GM23338 (cell line): ENCODE data around the gene FAM222A. TPM values are rescaled to one million over a fixed set of nuclear protein-coding genes. Genes with fewer than 3 reads are reported as not detected.

Source experiments
- ATAC-seq: fragments of 200-7000 bp; cut with Tn5 transposase; 3 replicates; pipeline ENCODE4 v1.9.1; 2020
- DNase-seq: peaks from one replicate; pipeline ENCODE4 v3.0.0-alpha.2; 2015; ENCODE audit warnings: low spot score
- H2AFZ ChIP-seq: fragments of 200-600 bp; sonication (generic); 2 replicates; pipeline ENCODE4 v1.8.0; 2016; ENCODE audit warnings: antibody characterized with exemption, mild to moderate bottlenecking, moderate library complexity
- H3F3A ChIP-seq: fragments of 200-600 bp; sonication (generic); replicated peaks from 2 replicates; pipeline ENCODE4 v1.8.0; 2017; ENCODE audit warnings: antibody characterized with exemption, mixed run types, low read depth
- H3K27ac ChIP-seq: fragments of 200-600 bp; sonication (generic); 2 replicates; pipeline ENCODE4 v1.6.1; 2016; ENCODE audit warnings: low read depth
- H3K27me3 ChIP-seq: fragments of 200-600 bp; sonication (generic); 2 replicates; pipeline ENCODE4 v1.8.0; 2016; ENCODE audit warnings: mild to moderate bottlenecking, mixed run types, moderate library complexity; ENCODE audit not compliant: insufficient read depth
- H3K36me3 ChIP-seq: fragments of 200-600 bp; sonication (generic); 2 replicates; pipeline ENCODE4 v1.8.0; 2016; ENCODE audit warnings: mild to moderate bottlenecking; ENCODE audit not compliant: insufficient read depth
- H3K4me1 ChIP-seq: fragments of 200-600 bp; sonication (generic); 2 replicates; pipeline ENCODE4 v1.8.0; 2016; ENCODE audit warnings: mild to moderate bottlenecking, moderate library complexity; ENCODE audit not compliant: insufficient read depth
- H3K4me2 ChIP-seq: fragments of 200-600 bp; sonication (generic); 2 replicates; pipeline ENCODE4 v1.7.1; 2017; ENCODE audit warnings: mixed run types
- H3K4me3 ChIP-seq: fragments of 200-600 bp; sonication (generic); 2 replicates; pipeline ENCODE4 v1.6.1; 2016; ENCODE audit warnings: mixed run types
- H3K79me2 ChIP-seq: fragments of 200-600 bp; sonication (generic); replicated peaks from 2 replicates; pipeline ENCODE4 v1.8.0; 2017; ENCODE audit warnings: mild to moderate bottlenecking; ENCODE audit not compliant: insufficient read depth
- H3K9me2 ChIP-seq: fragments of 200-600 bp; sonication (generic); 2 replicates; pipeline ENCODE4 v1.8.0; 2017; ENCODE audit not compliant: insufficient read depth
- H4K20me1 ChIP-seq: fragments of 200-600 bp; sonication (generic); replicated peaks from 2 replicates; pipeline ENCODE4 v1.8.0; 2017; ENCODE audit warnings: mild to moderate bottlenecking; ENCODE audit not compliant: insufficient read depth
- H3K27ac Mint-ChIP-seq: 2 replicates; pipeline ENCODE4 v1.8.0; 2020; ENCODE audit warnings: inconsistent platforms, mild to moderate bottlenecking, moderate library complexity, mixed read lengths
- H3K27me3 Mint-ChIP-seq: 3 replicates; pipeline ENCODE4 v1.8.0; 2022; ENCODE audit warnings: low read depth, mild to moderate bottlenecking, moderate library complexity, mixed read lengths, inconsistent platforms; ENCODE audit not compliant: insufficient read depth, poor library complexity
- H3K36me3 Mint-ChIP-seq: 3 replicates; pipeline ENCODE4 v1.8.0; 2021; ENCODE audit warnings: low read depth, mild to moderate bottlenecking, inconsistent platforms, moderate library complexity, mixed read lengths
- H3K4me1 Mint-ChIP-seq: 3 replicates; pipeline ENCODE4 v1.8.0; 2020; ENCODE audit warnings: mild to moderate bottlenecking, inconsistent platforms, mixed read lengths
- H3K4me3 Mint-ChIP-seq: 3 replicates; pipeline ENCODE4 v1.8.0; 2021; ENCODE audit warnings: moderate library complexity, mild to moderate bottlenecking, inconsistent platforms, mixed read lengths
- H3K9me3 Mint-ChIP-seq: 3 replicates; pipeline ENCODE4 v1.8.0; 2020; ENCODE audit warnings: moderate library complexity, mild to moderate bottlenecking, inconsistent platforms, mixed read lengths
- CREB1 ChIP-seq: fragments of 250-450 bp; sonication (Bioruptor Pico); IDR thresholded peaks from 2 replicates; pipeline ENCODE4 v1.5.0; 2020; ENCODE audit warnings: low read depth, mild to moderate bottlenecking, moderate library complexity
- EZH2 ChIP-seq: fragments of 200-600 bp; sonication (generic); IDR thresholded peaks from one replicate; pipeline ENCODE4 v1.8.0; 2017; ENCODE audit warnings: antibody characterized with exemption, mild to moderate bottlenecking, low read depth; ENCODE audit not compliant: unreplicated experiment
- EZH2phosphoT487 ChIP-seq: fragments of 200-600 bp; sonication (generic); IDR thresholded peaks from one replicate; pipeline ENCODE4 v1.8.1; 2018; ENCODE audit warnings: antibody characterized with exemption; ENCODE audit not compliant: unreplicated experiment
- JUNB ChIP-seq: IDR thresholded peaks from one replicate; pipeline ENCODE4 v1.6.1; 2016; ENCODE audit warnings: antibody characterized with exemption; ENCODE audit not compliant: unreplicated experiment
- NANOG ChIP-seq: IDR thresholded peaks from 2 replicates; pipeline ENCODE4 v1.6.1; 2016; ENCODE audit warnings: antibody characterized with exemption, borderline replicate concordance
- POLR2AphosphoS5 ChIP-seq: IDR thresholded peaks from 2 replicates; pipeline ENCODE4 v1.6.1; 2016; ENCODE audit warnings: antibody characterized with exemption, low read depth
- STAT1 ChIP-seq: IDR thresholded peaks from one replicate; pipeline ENCODE4 v1.6.1; 2016; ENCODE audit warnings: antibody characterized with exemption; ENCODE audit not compliant: unreplicated experiment
- ZNF114 ChIP-seq: fragments of 250-450 bp; sonication (Bioruptor Pico); IDR thresholded peaks from 2 replicates; pipeline ENCODE4 v1.5.0; 2020; ENCODE audit warnings: mild to moderate bottlenecking, moderate library complexity
- ZNF331 ChIP-seq: fragments of 250-450 bp; sonication (Bioruptor Pico); IDR thresholded peaks from 2 replicates; pipeline ENCODE4 v1.5.0; 2020; ENCODE audit warnings: low read depth, mild to moderate bottlenecking, moderate library complexity
- polyA plus RNA-seq: library from polyadenylated mRNA; unstranded; fragments of >200 nt; fragmentation: Nextera tagmentation; extraction: Ambion mirVana; gene quantifications from 2 replicates; pipeline ENCODE4 v1.2.1, GENCODE V29; 2016
- total RNA-seq: library from RNA; depleted of rRNA; stranded (reverse); fragments of >200 nt; shearing (Covaris generic); gene quantifications from 2 replicates; pipeline ENCODE4 v1.2.3, GENCODE V29; 2014
- TF ChIP-seq, protein P1 (sequence below): fragments of 250-450 bp; sonication (Bioruptor Pico); IDR thresholded peaks from 2 replicates; pipeline ENCODE4 v1.5.0; 2020; ENCODE audit warnings: mild to moderate bottlenecking, moderate library complexity
- TF ChIP-seq, protein P2 (sequence below), 2 experiments: fragments of 200-600 bp in 1 of 2; sonication (generic) in 1 of 2; conservative IDR thresholded peaks; 2 replicates each; pipeline versions ENCODE4 v1.5.1 to v1.6.1; 2016 to 2017; ENCODE audit warnings: antibody characterized with exemption in 2 of 2, low read depth in 2 of 2, mild to moderate bottlenecking in 2 of 2, moderate library complexity in 1 of 2
- TF ChIP-seq, protein P3 (sequence below): IDR thresholded peaks from 2 replicates; pipeline ENCODE4 v1.6.1; 2016; ENCODE audit warnings: antibody characterized with exemption
- TF ChIP-seq, protein P4 (sequence below): IDR thresholded peaks from one replicate; pipeline ENCODE4 v1.6.1; 2018; ENCODE audit warnings: antibody characterized with exemption; ENCODE audit not compliant: unreplicated experiment

The FAM222A gene
- total and polyA plus RNA-seq, 2 experiments from 2014 or later, result 0.78 to 2.1 TPM

DNA sequence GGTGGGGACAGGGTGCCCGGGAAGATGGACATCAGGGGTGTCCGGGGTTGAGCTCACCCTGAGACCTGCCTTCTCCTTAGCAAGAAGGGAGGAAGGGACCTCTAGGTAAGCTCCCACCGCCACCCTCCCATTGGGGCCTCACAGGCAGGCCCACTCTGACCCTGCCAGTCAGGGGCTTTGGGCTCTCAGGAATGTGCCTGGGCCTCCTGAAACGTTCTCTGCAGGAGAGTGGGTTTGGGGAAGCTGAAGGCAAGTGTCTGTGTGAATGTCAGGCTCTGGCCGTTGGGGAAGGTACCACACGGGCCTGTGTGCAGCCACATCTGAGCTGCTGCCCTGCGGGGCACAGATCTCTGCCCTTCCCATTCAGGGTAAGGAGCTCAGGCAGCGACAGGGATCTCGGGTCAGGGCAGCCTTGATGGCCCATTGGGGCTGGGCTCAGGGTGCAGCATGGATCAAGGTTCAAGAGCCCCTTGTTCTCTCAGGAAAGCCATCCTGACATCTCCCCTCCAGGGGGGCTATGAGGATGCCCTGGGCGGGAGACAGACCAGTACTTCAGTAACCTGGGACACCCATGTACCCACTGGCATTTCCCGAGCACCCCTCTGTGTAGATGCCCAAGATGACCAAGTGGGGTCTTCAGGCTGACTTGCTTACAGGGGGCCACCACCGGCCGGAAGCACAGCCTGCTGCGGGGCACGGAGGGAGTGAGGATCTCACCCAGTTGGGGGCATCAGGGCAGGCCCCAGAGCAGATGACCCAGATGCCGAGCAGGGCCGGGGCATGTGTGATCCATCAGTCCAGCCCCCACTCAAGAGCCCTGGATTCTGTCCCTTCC is 29.7 kb downstream of the FAM222A start:
- Mint-ChIP-seq H3K27ac (no peak overlapping the region), H3K4me3 (no peak overlapping the region), H3K9me3 (no peaks in the 10 kb centered on the region; the same call in 2 of the 3 replicates), H3K4me1 (peaks cover 13% of the 10 kb centered on the region; the same call in 2 of the 3 replicates), H3K36me3 (no peaks in the 10 kb centered on the region), H3K27me3 (peaks cover 9% of the 10 kb centered on the region)
- no peaks in the 10 kb centered on the region for H3F3A ChIP-seq
- no peaks in the 10 kb centered on the region for H3K79me2 ChIP-seq
- H2AFZ ChIP-seq, result no peak overlapping the region
- DNase-seq, result no peak
- H4K20me1 ChIP-seq, result no peaks in the 10 kb centered on the region
- no peaks in the 10 kb centered on the region for H3K27me3 ChIP-seq
- no peaks in the 10 kb centered on the region for H3K36me3 ChIP-seq
- no peaks in the 10 kb centered on the region; the same call in 1 of the 2 replicates for H3K4me1 ChIP-seq
- no peak for TF ChIP-seq ZNF331 (CRISPR knock-in tag)
- no peak for TF ChIP-seq JUNB
- TF ChIP-seq, protein P1, sequence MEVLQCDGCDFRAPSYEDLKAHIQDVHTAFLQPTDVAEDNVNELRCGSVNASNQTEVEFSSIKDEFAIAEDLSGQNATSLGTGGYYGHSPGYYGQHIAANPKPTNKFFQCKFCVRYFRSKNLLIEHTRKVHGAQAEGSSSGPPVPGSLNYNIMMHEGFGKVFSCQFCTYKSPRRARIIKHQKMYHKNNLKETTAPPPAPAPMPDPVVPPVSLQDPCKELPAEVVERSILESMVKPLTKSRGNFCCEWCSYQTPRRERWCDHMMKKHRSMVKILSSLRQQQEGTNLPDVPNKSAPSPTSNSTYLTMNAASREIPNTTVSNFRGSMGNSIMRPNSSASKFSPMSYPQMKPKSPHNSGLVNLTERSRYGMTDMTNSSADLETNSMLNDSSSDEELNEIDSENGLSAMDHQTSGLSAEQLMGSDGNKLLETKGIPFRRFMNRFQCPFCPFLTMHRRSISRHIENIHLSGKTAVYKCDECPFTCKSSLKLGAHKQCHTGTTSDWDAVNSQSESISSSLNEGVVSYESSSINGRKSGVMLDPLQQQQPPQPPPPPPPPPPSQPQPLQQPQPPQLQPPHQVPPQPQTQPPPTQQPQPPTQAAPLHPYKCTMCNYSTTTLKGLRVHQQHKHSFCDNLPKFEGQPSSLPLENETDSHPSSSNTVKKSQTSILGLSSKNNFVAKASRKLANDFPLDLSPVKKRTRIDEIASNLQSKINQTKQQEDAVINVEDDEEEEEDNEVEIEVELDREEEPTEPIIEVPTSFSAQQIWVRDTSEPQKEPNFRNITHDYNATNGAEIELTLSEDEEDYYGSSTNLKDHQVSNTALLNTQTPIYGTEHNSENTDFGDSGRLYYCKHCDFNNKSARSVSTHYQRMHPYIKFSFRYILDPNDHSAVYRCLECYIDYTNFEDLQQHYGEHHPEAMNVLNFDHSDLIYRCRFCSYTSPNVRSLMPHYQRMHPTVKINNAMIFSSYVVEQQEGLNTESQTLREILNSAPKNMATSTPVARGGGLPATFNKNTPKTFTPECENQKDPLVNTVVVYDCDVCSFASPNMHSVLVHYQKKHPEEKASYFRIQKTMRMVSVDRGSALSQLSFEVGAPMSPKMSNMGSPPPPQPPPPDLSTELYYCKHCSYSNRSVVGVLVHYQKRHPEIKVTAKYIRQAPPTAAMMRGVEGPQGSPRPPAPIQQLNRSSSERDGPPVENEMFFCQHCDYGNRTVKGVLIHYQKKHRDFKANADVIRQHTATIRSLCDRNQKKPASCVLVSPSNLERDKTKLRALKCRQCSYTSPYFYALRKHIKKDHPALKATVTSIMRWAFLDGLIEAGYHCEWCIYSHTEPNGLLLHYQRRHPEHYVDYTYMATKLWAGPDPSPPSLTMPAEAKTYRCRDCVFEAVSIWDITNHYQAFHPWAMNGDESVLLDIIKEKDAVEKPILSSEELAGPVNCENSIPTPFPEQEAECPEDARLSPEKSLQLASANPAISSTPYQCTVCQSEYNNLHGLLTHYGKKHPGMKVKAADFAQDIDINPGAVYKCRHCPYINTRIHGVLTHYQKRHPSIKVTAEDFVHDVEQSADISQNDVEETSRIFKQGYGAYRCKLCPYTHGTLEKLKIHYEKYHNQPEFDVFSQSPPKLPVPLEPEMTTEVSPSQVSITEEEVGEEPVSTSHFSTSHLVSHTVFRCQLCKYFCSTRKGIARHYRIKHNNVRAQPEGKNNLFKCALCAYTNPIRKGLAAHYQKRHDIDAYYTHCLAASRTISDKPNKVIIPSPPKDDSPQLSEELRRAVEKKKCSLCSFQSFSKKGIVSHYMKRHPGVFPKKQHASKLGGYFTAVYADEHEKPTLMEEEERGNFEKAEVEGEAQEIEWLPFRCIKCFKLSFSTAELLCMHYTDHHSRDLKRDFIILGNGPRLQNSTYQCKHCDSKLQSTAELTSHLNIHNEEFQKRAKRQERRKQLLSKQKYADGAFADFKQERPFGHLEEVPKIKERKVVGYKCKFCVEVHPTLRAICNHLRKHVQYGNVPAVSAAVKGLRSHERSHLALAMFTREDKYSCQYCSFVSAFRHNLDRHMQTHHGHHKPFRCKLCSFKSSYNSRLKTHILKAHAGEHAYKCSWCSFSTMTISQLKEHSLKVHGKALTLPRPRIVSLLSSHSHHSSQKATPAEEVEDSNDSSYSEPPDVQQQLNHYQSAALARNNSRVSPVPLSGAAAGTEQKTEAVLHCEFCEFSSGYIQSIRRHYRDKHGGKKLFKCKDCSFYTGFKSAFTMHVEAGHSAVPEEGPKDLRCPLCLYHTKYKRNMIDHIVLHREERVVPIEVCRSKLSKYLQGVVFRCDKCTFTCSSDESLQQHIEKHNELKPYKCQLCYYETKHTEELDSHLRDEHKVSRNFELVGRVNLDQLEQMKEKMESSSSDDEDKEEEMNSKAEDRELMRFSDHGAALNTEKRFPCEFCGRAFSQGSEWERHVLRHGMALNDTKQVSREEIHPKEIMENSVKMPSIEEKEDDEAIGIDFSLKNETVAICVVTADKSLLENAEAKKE, result no peak
- no peak for TF ChIP-seq CREB1
- no peak for TF ChIP-seq NANOG
- TF ChIP-seq POLR2AphosphoS5, result no peak
- no peak for TF ChIP-seq EZH2phosphoT487
- no peak for TF ChIP-seq STAT1
- no peak for TF ChIP-seq ZNF114
- TF ChIP-seq, protein P2, sequence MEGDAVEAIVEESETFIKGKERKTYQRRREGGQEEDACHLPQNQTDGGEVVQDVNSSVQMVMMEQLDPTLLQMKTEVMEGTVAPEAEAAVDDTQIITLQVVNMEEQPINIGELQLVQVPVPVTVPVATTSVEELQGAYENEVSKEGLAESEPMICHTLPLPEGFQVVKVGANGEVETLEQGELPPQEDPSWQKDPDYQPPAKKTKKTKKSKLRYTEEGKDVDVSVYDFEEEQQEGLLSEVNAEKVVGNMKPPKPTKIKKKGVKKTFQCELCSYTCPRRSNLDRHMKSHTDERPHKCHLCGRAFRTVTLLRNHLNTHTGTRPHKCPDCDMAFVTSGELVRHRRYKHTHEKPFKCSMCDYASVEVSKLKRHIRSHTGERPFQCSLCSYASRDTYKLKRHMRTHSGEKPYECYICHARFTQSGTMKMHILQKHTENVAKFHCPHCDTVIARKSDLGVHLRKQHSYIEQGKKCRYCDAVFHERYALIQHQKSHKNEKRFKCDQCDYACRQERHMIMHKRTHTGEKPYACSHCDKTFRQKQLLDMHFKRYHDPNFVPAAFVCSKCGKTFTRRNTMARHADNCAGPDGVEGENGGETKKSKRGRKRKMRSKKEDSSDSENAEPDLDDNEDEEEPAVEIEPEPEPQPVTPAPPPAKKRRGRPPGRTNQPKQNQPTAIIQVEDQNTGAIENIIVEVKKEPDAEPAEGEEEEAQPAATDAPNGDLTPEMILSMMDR (conservative IDR thresholded peaks at IDR 0.05; ENCODE audit: low read depth in 2 of 2), result no peak
- TF ChIP-seq, protein P3, sequence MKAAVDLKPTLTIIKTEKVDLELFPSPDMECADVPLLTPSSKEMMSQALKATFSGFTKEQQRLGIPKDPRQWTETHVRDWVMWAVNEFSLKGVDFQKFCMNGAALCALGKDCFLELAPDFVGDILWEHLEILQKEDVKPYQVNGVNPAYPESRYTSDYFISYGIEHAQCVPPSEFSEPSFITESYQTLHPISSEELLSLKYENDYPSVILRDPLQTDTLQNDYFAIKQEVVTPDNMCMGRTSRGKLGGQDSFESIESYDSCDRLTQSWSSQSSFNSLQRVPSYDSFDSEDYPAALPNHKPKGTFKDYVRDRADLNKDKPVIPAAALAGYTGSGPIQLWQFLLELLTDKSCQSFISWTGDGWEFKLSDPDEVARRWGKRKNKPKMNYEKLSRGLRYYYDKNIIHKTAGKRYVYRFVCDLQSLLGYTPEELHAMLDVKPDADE, result no peak
- no peak for TF ChIP-seq EZH2
- TF ChIP-seq, protein P4, sequence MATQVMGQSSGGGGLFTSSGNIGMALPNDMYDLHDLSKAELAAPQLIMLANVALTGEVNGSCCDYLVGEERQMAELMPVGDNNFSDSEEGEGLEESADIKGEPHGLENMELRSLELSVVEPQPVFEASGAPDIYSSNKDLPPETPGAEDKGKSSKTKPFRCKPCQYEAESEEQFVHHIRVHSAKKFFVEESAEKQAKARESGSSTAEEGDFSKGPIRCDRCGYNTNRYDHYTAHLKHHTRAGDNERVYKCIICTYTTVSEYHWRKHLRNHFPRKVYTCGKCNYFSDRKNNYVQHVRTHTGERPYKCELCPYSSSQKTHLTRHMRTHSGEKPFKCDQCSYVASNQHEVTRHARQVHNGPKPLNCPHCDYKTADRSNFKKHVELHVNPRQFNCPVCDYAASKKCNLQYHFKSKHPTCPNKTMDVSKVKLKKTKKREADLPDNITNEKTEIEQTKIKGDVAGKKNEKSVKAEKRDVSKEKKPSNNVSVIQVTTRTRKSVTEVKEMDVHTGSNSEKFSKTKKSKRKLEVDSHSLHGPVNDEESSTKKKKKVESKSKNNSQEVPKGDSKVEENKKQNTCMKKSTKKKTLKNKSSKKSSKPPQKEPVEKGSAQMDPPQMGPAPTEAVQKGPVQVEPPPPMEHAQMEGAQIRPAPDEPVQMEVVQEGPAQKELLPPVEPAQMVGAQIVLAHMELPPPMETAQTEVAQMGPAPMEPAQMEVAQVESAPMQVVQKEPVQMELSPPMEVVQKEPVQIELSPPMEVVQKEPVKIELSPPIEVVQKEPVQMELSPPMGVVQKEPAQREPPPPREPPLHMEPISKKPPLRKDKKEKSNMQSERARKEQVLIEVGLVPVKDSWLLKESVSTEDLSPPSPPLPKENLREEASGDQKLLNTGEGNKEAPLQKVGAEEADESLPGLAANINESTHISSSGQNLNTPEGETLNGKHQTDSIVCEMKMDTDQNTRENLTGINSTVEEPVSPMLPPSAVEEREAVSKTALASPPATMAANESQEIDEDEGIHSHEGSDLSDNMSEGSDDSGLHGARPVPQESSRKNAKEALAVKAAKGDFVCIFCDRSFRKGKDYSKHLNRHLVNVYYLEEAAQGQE, result no peak
- no peak overlapping the region for H3K4me2 ChIP-seq
- H3K4me3 ChIP-seq, result no peak overlapping the region
- ATAC-seq, result no peak; the same call in 2 of the 3 replicates
- no peak overlapping the region for H3K27ac ChIP-seq
- no peaks in the 10 kb centered on the region for H3K9me2 ChIP-seq
